K562 (cell line): ENCODE results near the gene GGT1. TPM values are rescaled to one million over a fixed set of nuclear protein-coding genes. Genes with fewer than 3 reads are reported as not detected.

ENCODE experiments used
- ATAC-seq: fragments of 200-7000 bp; cut with Tn5 transposase; 3 replicates; pipeline ENCODE4 v1.9.1; 2020; ENCODE audit warnings: moderate library complexity
- BruUV-seq: library from RNA; stranded (reverse); fragments of 400-500 nt; replicated peaks from 2 replicates; lab custom pipeline; 2021; lab: Mats Ljungman, UMichigan
- CTCF ChIA-PET: fragments of 300-600 bp; formaldehyde crosslinking; extraction: SDS; loops from one replicate; lab custom pipeline; 2021; ENCODE audit warnings: low intra/inter-chr PET ratio; lab: Yijun Ruan, JAX
- POLR2A ChIA-PET: fragments of 300-600, 350-650 bp; sonication (Branson Sonifier 250); formaldehyde crosslinking; extraction: SDS; loops from one replicate; lab custom pipeline; 2021; ENCODE audit warnings: antibody characterized with exemption, inconsistent platforms; lab: Yijun Ruan, JAX
- DNase-seq, 4 experiments: peaks; one replicate each; pipeline versions ENCODE4 v3.0.0 to v3.0.0-alpha.2; 2011 to 2018; ENCODE audit warnings: low spot score in 3 of 4, mixed read lengths in 3 of 4; ENCODE audit errors: extremely low read depth in 1 of 4
- FAIRE-seq: peaks from 2 replicates; lab custom pipeline; 2011; peaks lifted over from hg19 to GRCh38; lab: Jason Lieb, UNC
- H2AFZ ChIP-seq: 2 replicates; pipeline ENCODE4 v1.6.0; 2011; ENCODE audit warnings: low read depth, low read length, control low read depth, inconsistent platforms
- H3K27ac ChIP-seq: fragments of 200-600 bp; 3 replicates; pipeline ENCODE4 v1.8.0; 2011; ENCODE audit warnings: low read depth, mild to moderate bottlenecking, control low read depth, inconsistent platforms, low read length, moderate library complexity, mixed read lengths; ENCODE audit errors: extremely low read depth
- H3K27me3 ChIP-seq, 2 experiments: fragments of 300-600 bp in 1 of 2; 2 replicates in 1 of 2; 3 replicates in 1 of 2; pipeline versions ENCODE4 v1.6.0 to v1.8.0; 2011; ENCODE audit warnings: inconsistent platforms in 2 of 2, low read length in 2 of 2, mild to moderate bottlenecking in 1 of 2, mixed read lengths in 1 of 2, moderate library complexity in 1 of 2; ENCODE audit not compliant: control insufficient read depth in 2 of 2, insufficient read depth in 2 of 2
- H3K36me3 ChIP-seq: fragments of 300-600 bp; 3 replicates; pipeline ENCODE4 v1.8.0; 2011; ENCODE audit warnings: mild to moderate bottlenecking, low read length, inconsistent platforms; ENCODE audit not compliant: control insufficient read depth, insufficient read depth
- H3K4me1 ChIP-seq, 2 experiments: fragments of 200-600 bp in 1 of 2; replicated peaks in 1 of 2; 2 replicates in 1 of 2; 3 replicates in 1 of 2; pipeline versions ENCODE4 v1.5.1 to v1.8.0; 2011; ENCODE audit warnings: inconsistent platforms in 2 of 2, low read length in 2 of 2, mild to moderate bottlenecking in 1 of 2, mixed read lengths in 1 of 2, moderate library complexity in 1 of 2; ENCODE audit not compliant: control insufficient read depth in 2 of 2, insufficient read depth in 2 of 2
- H3K4me2 ChIP-seq: 2 replicates; pipeline ENCODE4 v1.6.1; 2011; ENCODE audit warnings: low read length, control low read depth, inconsistent platforms, mixed read lengths; ENCODE audit not compliant: insufficient read depth
- H3K4me3 ChIP-seq: fragments of 200-600 bp; sonication (generic), shearing (Covaris generic); 2 replicates; pipeline ENCODE4 v1.5.1; 2016; ENCODE audit warnings: control low read depth, inconsistent platforms
- H3K79me2 ChIP-seq: fragments of 200-600 bp; 3 replicates; pipeline ENCODE4 v1.8.0; 2011; ENCODE audit warnings: low read length, inconsistent platforms; ENCODE audit not compliant: control insufficient read depth, insufficient read depth
- H3K9ac ChIP-seq, 2 experiments: 2 replicates each; pipeline versions ENCODE4 v1.6.0 to v1.6.1; 2011; ENCODE audit warnings: low read depth in 2 of 2, low read length in 2 of 2, control low read depth in 1 of 2, inconsistent platforms in 1 of 2, mild to moderate bottlenecking in 1 of 2, mixed read lengths in 1 of 2; ENCODE audit not compliant: insufficient read depth in 1 of 2
- H3K9me1 ChIP-seq: one replicate; pipeline ENCODE4 v1.6.0; 2011; ENCODE audit warnings: inconsistent platforms, mild to moderate bottlenecking, low read length, moderate library complexity; ENCODE audit not compliant: control insufficient read depth, insufficient read depth
- H3K9me3 ChIP-seq: replicated peaks from 2 replicates; pipeline ENCODE4 v1.5.1; 2011; ENCODE audit warnings: low read depth, low read length, inconsistent platforms; ENCODE audit not compliant: control insufficient read depth, insufficient read depth
- H4K20me1 ChIP-seq: replicated peaks from 2 replicates; pipeline ENCODE4 v1.6.1; 2011; ENCODE audit warnings: low read length, inconsistent platforms, mixed read lengths; ENCODE audit not compliant: control insufficient read depth, insufficient read depth
- CBX8 ChIP-seq: fragments of 200-600 bp; sonication (generic); IDR thresholded peaks from 2 replicates; pipeline ENCODE4 v1.6.1; 2012; ENCODE audit warnings: borderline replicate concordance, mixed run types, low read depth, mild to moderate bottlenecking, moderate library complexity, mixed read lengths, low read length, control low read depth, inconsistent platforms; ENCODE audit not compliant: poor library complexity, severe bottlenecking; ENCODE audit errors: extremely low read depth
- ETV6 ChIP-seq, 3 experiments: fragments of 150-350 bp in 1 of 3; sonication (generic) in 1 of 3; formaldehyde crosslinking in 1 of 3; IDR thresholded peaks; 2 replicates each; pipeline versions ENCODE4 v1.6.1 to v1.8.0; 2014 to 2022; ENCODE audit warnings: borderline replicate concordance in 2 of 3, low read depth in 2 of 3, antibody characterized with exemption in 1 of 3, low read length in 1 of 3, mild to moderate bottlenecking in 1 of 3, missing genetic modification reagents in 1 of 3
- JUNB ChIP-seq: fragments of 450-650 bp; formaldehyde crosslinking; conservative IDR thresholded peaks from 2 replicates; pipeline ENCODE4 v1.4.0; 2020; ENCODE audit warnings: mild to moderate bottlenecking
- MTA2 ChIP-seq: fragments of 450-650 bp; IDR thresholded peaks from 2 replicates; pipeline ENCODE4 v1.6.1; 2016; ENCODE audit warnings: low read depth
- NFXL1 ChIP-seq: fragments of 450-650 bp; formaldehyde crosslinking; IDR thresholded peaks from 2 replicates; pipeline ENCODE4 v1.4.0; 2021; ENCODE audit warnings: mild to moderate bottlenecking
- WHSC1 ChIP-seq: IDR thresholded peaks from one replicate; pipeline ENCODE4 v1.6.1; 2012; ENCODE audit warnings: low read length, control low read depth, inconsistent platforms
- ZNF274 ChIP-seq: IDR thresholded peaks from 2 replicates; pipeline ENCODE4 v1.6.1; 2011; ENCODE audit warnings: low read depth, mild to moderate bottlenecking, low read length, moderate library complexity, borderline replicate concordance
- ZNF696 ChIP-seq: fragments of 250-450 bp; sonication (Bioruptor Pico); conservative IDR thresholded peaks from 2 replicates; pipeline ENCODE4 v1.4.0; 2020; ENCODE audit warnings: mild to moderate bottlenecking, moderate library complexity
- WGBS: fragments of 100-300 bp; shearing (Covaris generic); methylation state at CpG from one replicate; pipeline ENCODE4 v1.1.6; 2016; ENCODE audit warnings: low coverage, mixed read lengths; ENCODE audit not compliant: insufficient coverage; ENCODE audit errors: missing lambda C conversion rate; 5-methylcytosine and 5-hydroxymethylcytosine counted together
- in situ Hi-C: fragments of 300-500 bp; cut with MboI; formaldehyde crosslinking; loops from 4 replicates; pipeline ENCODE4 v1.15.0; 2018; ENCODE audit warnings: inconsistent platforms, mixed read lengths
- intact Hi-C: fragments of 100-400 bp; cut with micrococcal nuclease; formaldehyde crosslinking; loops from 2 replicates; pipeline ENCODE4 v1.14.2; 2022
- polyA plus RNA-seq, 8 experiments: library from polyadenylated mRNA; depleted of rRNA in 4 of 8; stranded (reverse) in 5 of 8; unstranded in 3 of 8; fragments of >200 nt; fragmentation: Nextera tagmentation in 2 of 8; fragmentation: Illumina TruSeq in 1 of 8; extraction: Ambion mirVana in 2 of 8; extraction: Trizol in 1 of 8; gene quantifications; 2 replicates each; pipeline versions ENCODE4 v1.2.1 to v1.2.3, GENCODE V29; 2011 to 2014; ENCODE audit warnings: inconsistent platforms in 1 of 8, missing spikeins in 1 of 8
- total RNA-seq, 7 experiments: library from RNA; depleted of rRNA in 6 of 7; stranded (reverse); fragments of >200 nt in 6 of 7; fragmentation: Illumina TruSeq in 2 of 7; extraction: Trizol in 2 of 7; gene quantifications; 2 replicates each; pipeline versions ENCODE4 v1.2.1 to v1.2.3, GENCODE V29; 2011 to 2021; ENCODE audit warnings: low replicate concordance in 1 of 7
- TF ChIP-seq, protein P1 (sequence below): fragments of 450-650 bp; conservative IDR thresholded peaks from 2 replicates; pipeline ENCODE4 v1.6.1; 2016; ENCODE audit warnings: missing genetic modification characterization, low read depth, mild to moderate bottlenecking, missing compliant biosample characterization, moderate library complexity
- TF ChIP-seq, protein P2 (sequence below), 2 experiments: fragments of 450-650 bp in 1 of 2; sonication (generic) in 1 of 2; formaldehyde crosslinking in 1 of 2; IDR thresholded peaks in 1 of 2; conservative IDR thresholded peaks in 1 of 2; 2 replicates each; pipeline versions ENCODE4 v1.6.1 to v1.8.1; 2016 to 2023; ENCODE audit warnings: mild to moderate bottlenecking in 2 of 2, moderate library complexity in 2 of 2, inconsistent platforms in 1 of 2, missing genetic modification reagents in 1 of 2
- TF ChIP-seq, protein P3 (sequence below): fragments of 450-650 bp; IDR thresholded peaks from one replicate; pipeline ENCODE4 v1.6.1; 2018; ENCODE audit warnings: mild to moderate bottlenecking, moderate library complexity; ENCODE audit not compliant: partially characterized antibody

GGT1 gene
- total and polyA plus RNA-seq, 9 of the 15 experiments (the other 6 are each of a cell fraction or from before 2014, with no cell fraction given) = 0.46 to 11.8 (median 6.9) TPM

DNA sequence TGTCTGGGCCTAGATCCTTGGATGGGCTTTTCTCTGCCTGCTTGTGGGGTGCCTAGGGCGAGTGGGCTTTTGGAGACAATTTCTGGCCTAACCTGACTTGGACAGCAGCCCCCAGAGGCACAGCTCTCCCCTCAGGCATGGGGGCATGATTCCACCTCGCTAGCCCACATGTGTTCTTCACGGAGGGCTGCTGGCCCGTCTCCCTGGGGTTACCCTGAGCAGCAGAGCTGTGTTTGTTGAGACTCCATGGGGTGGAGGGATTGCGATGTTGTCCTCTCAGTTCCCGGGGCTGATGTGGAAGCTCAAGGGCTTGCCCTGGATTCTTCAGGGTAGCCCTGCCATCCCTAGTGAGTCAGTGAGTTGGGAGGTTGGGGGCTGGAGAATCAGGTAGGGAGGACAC lies 7.8 kb upstream of the GGT1 start:
- FAIRE-seq = no peak

More for the DNA sequence above, 7.8 kb upstream of the GGT1 start:
- no TSS peak for BruUV-seq
- no peak overlapping the region for H3K27ac ChIP-seq
- in situ Hi-C loops = no loop called here
- peak overlapping the region in 1 of 2 experiments; percentile 52; a peak in 2 of 4 replicates for H3K9ac ChIP-seq
- H3K79me2 ChIP-seq = no peaks in the 10 kb centered on the region
- no peak overlapping the region for H3K4me3 ChIP-seq
- DNase-seq = no peak
- no peaks in the 10 kb centered on the region for H3K9me3 ChIP-seq
- no peaks in the 10 kb centered on the region for H3K27me3 ChIP-seq
- no peaks in the 10 kb centered on the region for H3K9me1 ChIP-seq
- H3K4me1 ChIP-seq = peaks cover 0 to 22% of the 10 kb centered on the region in 2 experiments; a peak in 2 of 5 replicates
- H3K36me3 ChIP-seq = no peaks in the 10 kb centered on the region
- H2AFZ ChIP-seq = no peak overlapping the region
- intact Hi-C loops = no loop called here
- CTCF ChIA-PET = no interaction called here
- no peak overlapping the region for H3K4me2 ChIP-seq
- WGBS = 77% methylated on average over 3 of the region's 6 CpGs
- POLR2A ChIA-PET = interaction anchor here (0.6 kb wide), 1 partner anchor 124 kb away, joined by 4 read pairs; no protein-coding TSS in a partner anchor
- H4K20me1 ChIP-seq = no peaks in the 10 kb centered on the region
- TF ChIP-seq WHSC1 (no peak), ETV6 (IDR thresholded peaks at IDR 0.05; ENCODE audit: borderline replicate concordance in 1 of 2, low read depth in 2 of 2, low read length in 1 of 2) (no peak), ETV6 (CRISPR knock-in tag; IDR thresholded peaks at IDR 0.05; ENCODE audit: borderline replicate concordance) (no peak), ZNF696 (no peak), ZNF274 (no peak), CBX8 (no peak), JUNB (CRISPR knock-in tag) (no peak), NFXL1 (CRISPR knock-in tag) (no peak), MTA2 (no peak)
- TF ChIP-seq, protein P1, sequence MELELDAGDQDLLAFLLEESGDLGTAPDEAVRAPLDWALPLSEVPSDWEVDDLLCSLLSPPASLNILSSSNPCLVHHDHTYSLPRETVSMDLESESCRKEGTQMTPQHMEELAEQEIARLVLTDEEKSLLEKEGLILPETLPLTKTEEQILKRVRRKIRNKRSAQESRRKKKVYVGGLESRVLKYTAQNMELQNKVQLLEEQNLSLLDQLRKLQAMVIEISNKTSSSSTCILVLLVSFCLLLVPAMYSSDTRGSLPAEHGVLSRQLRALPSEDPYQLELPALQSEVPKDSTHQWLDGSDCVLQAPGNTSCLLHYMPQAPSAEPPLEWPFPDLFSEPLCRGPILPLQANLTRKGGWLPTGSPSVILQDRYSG = no peak
- TF ChIP-seq, protein P2, sequence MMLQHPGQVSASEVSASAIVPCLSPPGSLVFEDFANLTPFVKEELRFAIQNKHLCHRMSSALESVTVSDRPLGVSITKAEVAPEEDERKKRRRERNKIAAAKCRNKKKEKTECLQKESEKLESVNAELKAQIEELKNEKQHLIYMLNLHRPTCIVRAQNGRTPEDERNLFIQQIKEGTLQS (IDR thresholded peaks at IDR 0.05) = no peak
- TF ChIP-seq, protein P2 (CRISPR knock-in tag; conservative IDR thresholded peaks at IDR 0.05) = no peak
- TF ChIP-seq, protein P3, sequence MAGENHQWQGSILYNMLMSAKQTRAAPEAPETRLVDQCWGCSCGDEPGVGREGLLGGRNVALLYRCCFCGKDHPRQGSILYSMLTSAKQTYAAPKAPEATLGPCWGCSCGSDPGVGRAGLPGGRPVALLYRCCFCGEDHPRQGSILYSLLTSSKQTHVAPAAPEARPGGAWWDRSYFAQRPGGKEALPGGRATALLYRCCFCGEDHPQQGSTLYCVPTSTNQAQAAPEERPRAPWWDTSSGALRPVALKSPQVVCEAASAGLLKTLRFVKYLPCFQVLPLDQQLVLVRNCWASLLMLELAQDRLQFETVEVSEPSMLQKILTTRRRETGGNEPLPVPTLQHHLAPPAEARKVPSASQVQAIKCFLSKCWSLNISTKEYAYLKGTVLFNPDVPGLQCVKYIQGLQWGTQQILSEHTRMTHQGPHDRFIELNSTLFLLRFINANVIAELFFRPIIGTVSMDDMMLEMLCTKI = no peak
- ATAC-seq = no peak
